A549 (cell line): ENCODE measurements around the gene CPSF7.

Experiments
- CTCF ChIP-seq: fragments of >200 bp; sonication (Bioruptor Twin); formaldehyde crosslinking; IDR thresholded peaks from 3 replicates; pipeline ENCODE4 v1.5.1; 2016
- EP300 ChIP-seq, 2 experiments: fragments of >200 bp; sonication (Bioruptor Twin); formaldehyde crosslinking; IDR thresholded peaks; 2 replicates in 1 of 2; 3 replicates in 1 of 2; pipeline ENCODE4 v1.6.1; 2016 to 2017
- MAX ChIP-seq: IDR thresholded peaks from 2 replicates; pipeline ENCODE4 v1.6.1; 2012

- no peak for TF ChIP-seq EP300 (IDR thresholded peaks at IDR 0.05)
- peak; percentile 90 for TF ChIP-seq MAX
- no peak for TF ChIP-seq CTCF
These were observed 67.8 kb downstream of the CPSF7 start, which contains the start of the genes CYB561A3 and TMEM138 for GRCh38 chr11:61361741-61362541.
